Upper lobe of left lung (tissue), 6 donors: ENCODE results near the gene NFKBIZ. TPM values are rescaled to one million over a fixed set of nuclear protein-coding genes. Genes with fewer than 3 reads are reported as not detected.

ENCODE experiments used
- ATAC-seq, 2 donors: fragments of 200-7000 bp; cut with Tn5 transposase; one replicate each; pipeline ENCODE4 v1.9.1; 2022; ENCODE audit warnings: mild to moderate bottlenecking in 2 of 2, moderate library complexity in 2 of 2; ENCODE audit not compliant: low FRiP score in 2 of 2
- DNase-seq, 2 donors: peaks; one replicate each; pipeline ENCODE4 v3.0.0-alpha.2; 2019 to 2020
- H3K27ac ChIP-seq, 4 donors: fragments of 200-600 bp; sonication (generic); one replicate each; pipeline ENCODE4 v1.5.1; 2016 to 2019
- H3K27me3 ChIP-seq, 4 donors: fragments of 200-600 bp; sonication (generic); one replicate each; pipeline ENCODE4 v1.5.1; 2017 to 2019
- H3K36me3 ChIP-seq, 4 donors: fragments of 200-600 bp; sonication (generic); one replicate each; pipeline ENCODE4 v1.5.1; 2016 to 2019
- H3K4me1 ChIP-seq, 4 donors: fragments of 200-600 bp; sonication (generic); one replicate each; pipeline ENCODE4 v1.5.1; 2018 to 2019
- H3K4me3 ChIP-seq, 4 donors: fragments of 200-600 bp; sonication (generic); one replicate each; pipeline ENCODE4 v1.5.1; 2017 to 2019; ENCODE audit warnings: mild to moderate bottlenecking in 2 of 4, moderate library complexity in 1 of 4
- H3K9me3 ChIP-seq, 4 donors: fragments of 200-600 bp; sonication (generic); one replicate each; pipeline ENCODE4 v1.5.1; 2018 to 2019
- CTCF ChIP-seq, 6 experiments: fragments of 450-650 bp in 4 of 6; fragments of 200-600 bp in 2 of 6; sonication (generic) in 2 of 6; IDR thresholded peaks; one replicate each; pipeline ENCODE4 v1.5.1; 2016 to 2019; ENCODE audit warnings: antibody characterized with exemption in 6 of 6
- EP300 ChIP-seq, 4 donors: sonication (generic); formaldehyde crosslinking; IDR thresholded peaks; one replicate each; pipeline ENCODE4 v1.5.1; 2017; ENCODE audit warnings: antibody characterized with exemption in 4 of 4, control low read depth in 2 of 4
- POLR2A ChIP-seq, 4 donors: fragments of 450-650 bp; IDR thresholded peaks; one replicate each; pipeline ENCODE4 v1.5.1; 2016 to 2017; ENCODE audit warnings: antibody characterized with exemption in 4 of 4, mild to moderate bottlenecking in 2 of 4
- POLR2AphosphoS5 ChIP-seq, 2 donors: sonication (generic); formaldehyde crosslinking; IDR thresholded peaks; one replicate each; pipeline ENCODE4 v1.5.1; 2017; ENCODE audit warnings: antibody characterized with exemption in 2 of 2
- WGBS, 2 donors: methylation state at CpG; one replicate each; pipeline ENCODE4 v1.1.5; 2017 to 2018; 5-methylcytosine and 5-hydroxymethylcytosine counted together
- total RNA-seq, 6 donors: library from RNA; depleted of rRNA in 4 of 6; stranded (reverse); fragments of >200 nt in 4 of 6; gene quantifications; one replicate each; pipeline versions ENCODE4 v1.1.0 to v1.2.1, GENCODE V29; 2016 to 2021
- donor health status: DM: no; HTN: no; CAD: no; lungs with moderate emphysema.
- donor health status: DM: no; HTN: yes; CAD: no; lungs with severe emphysema.

The NFKBIZ gene
- total RNA-seq, 6 donors from 2014 or later, result 76.1 to 270 (median 106) TPM

- TF ChIP-seq CTCF (IDR thresholded peaks at IDR 0.05) (no peak), POLR2AphosphoS5 (IDR thresholded peaks at IDR 0.05) (no peak), POLR2A (IDR thresholded peaks at IDR 0.05) (no peak), EP300 (IDR thresholded peaks at IDR 0.05) (no peak)
- DNase-seq (no peak), ATAC-seq (no peak)
- no peak overlapping the region for H3K27ac ChIP-seq
- peaks cover 4 to 25% (median 14%) of the 10 kb centered on the region in 4 donors for H3K4me1 ChIP-seq
- no peaks in the 10 kb centered on the region for H3K9me3 ChIP-seq
- no peaks in the 10 kb centered on the region for H3K27me3 ChIP-seq
- WGBS, 2 donors, result 85 to 87% methylated on average over 2 of the region's 2 CpGs
- H3K36me3 ChIP-seq, result peaks cover 0 to 5% (median 0%) of the 10 kb centered on the region in 4 donors
- H3K4me3 ChIP-seq, result no peak overlapping the region
Measured at GRCh38 chr3:101811875-101812274, 37.4 kb upstream of the NFKBIZ start.

- ATAC-seq, result no peak
Measured at GRCh38 chr3:101812895-101813294, 36.4 kb upstream of the NFKBIZ start.

GRCh38 chr3:101813817-101814440, 35.4 kb upstream of the NFKBIZ start:
- 54 to 66% methylated on average over 7 of the region's 7 CpGs for WGBS, 2 donors
- no peak for TF ChIP-seq POLR2AphosphoS5 (IDR thresholded peaks at IDR 0.05)
- TF ChIP-seq EP300 (IDR thresholded peaks at IDR 0.05), result no peak
- no peak for TF ChIP-seq POLR2A (IDR thresholded peaks at IDR 0.05)
- peak; percentile 25 to 64 (median 47) for TF ChIP-seq CTCF (IDR thresholded peaks at IDR 0.05)
- Histone ChIP-seq H3K4me1 (peaks cover 4 to 24% (median 14%) of the 10 kb centered on the region in 4 donors), H3K4me3 (no peak overlapping the region), H3K9me3 (no peaks in the 10 kb centered on the region), H3K27me3 (no peaks in the 10 kb centered on the region), H3K36me3 (peaks cover 0 to 12% (median 0%) of the 10 kb centered on the region in 4 donors), H3K27ac (no peak overlapping the region)
- ATAC-seq, result peak in 1 of 2 donors; percentile 74
- DNase-seq, result no peak

More at GRCh38 chr3:101812895-101813294, 36.4 kb upstream of the NFKBIZ start:
- no peak for TF ChIP-seq POLR2AphosphoS5 (IDR thresholded peaks at IDR 0.05)
- no peak for TF ChIP-seq EP300 (IDR thresholded peaks at IDR 0.05)
- TF ChIP-seq POLR2A (IDR thresholded peaks at IDR 0.05), result no peak
- no peak for TF ChIP-seq CTCF (IDR thresholded peaks at IDR 0.05)
- H3K27ac ChIP-seq, result no peak overlapping the region
- H3K9me3 ChIP-seq, result no peaks in the 10 kb centered on the region
- H3K4me1 ChIP-seq, result peaks cover 4 to 26% (median 14%) of the 10 kb centered on the region in 4 donors
- H3K36me3 ChIP-seq, result peaks cover 0 to 10% (median 0%) of the 10 kb centered on the region in 4 donors
- H3K27me3 ChIP-seq, result no peaks in the 10 kb centered on the region
- DNase-seq, result no peak
- no peak overlapping the region for H3K4me3 ChIP-seq

- H3K36me3 ChIP-seq, result peaks cover 0 to 14% (median 0%) of the 10 kb centered on the region in 4 donors
- no peak for TF ChIP-seq EP300 (IDR thresholded peaks at IDR 0.05)
- no peak for TF ChIP-seq POLR2A (IDR thresholded peaks at IDR 0.05)
- no peak for TF ChIP-seq CTCF (IDR thresholded peaks at IDR 0.05)
- no peak for TF ChIP-seq POLR2AphosphoS5 (IDR thresholded peaks at IDR 0.05)
- no peak overlapping the region for H3K4me3 ChIP-seq
- ATAC-seq (peak in 1 of 2 donors; percentile 55), DNase-seq (no peak)
- 52 to 59% methylated on average over 3 of the region's 3 CpGs for WGBS, 2 donors
- no peaks in the 10 kb centered on the region for H3K9me3 ChIP-seq
- H3K4me1 ChIP-seq, result peaks cover 2 to 15% (median 8%) of the 10 kb centered on the region in 4 donors
- H3K27me3 ChIP-seq, result no peaks in the 10 kb centered on the region
- no peak overlapping the region for H3K27ac ChIP-seq
Measured at GRCh38 chr3:101814835-101815234, 34.5 kb upstream of the NFKBIZ start.
